AG04449 (cell line): ENCODE data around the gene CORO6.
"Not testable (repeated sequence)": the region's sequence is repeated elsewhere in the genome, so short reads cannot be mapped to it uniquely, and the experiment has no call there.

Experiments used
- CTCF ChIA-PET: fragments of 350-600 bp; formaldehyde crosslinking; extraction: SDS; loops from one replicate; lab custom pipeline; 2021; ENCODE audit warnings: antibody characterized with exemption; lab: Yijun Ruan, JAX
- POLR2A ChIA-PET: fragments of 400-600, 350-600 bp; formaldehyde crosslinking; extraction: SDS; loops from one replicate; lab custom pipeline; 2020; ENCODE audit warnings: antibody characterized with exemption, inconsistent platforms; lab: Yijun Ruan, JAX
- DNase-seq: peaks from one replicate; pipeline ENCODE4 v3.0.0-alpha.2; 2010; ENCODE audit warnings: low read depth, low spot score
- H3K4me3 ChIP-seq: 2 replicates; pipeline ENCODE4 v1.5.1; 2011; ENCODE audit warnings: low read depth, mild to moderate bottlenecking, control low read depth, low read length
- CTCF ChIP-seq: IDR thresholded peaks from one replicate; pipeline ENCODE4 v1.5.1; 2011; ENCODE audit warnings: mild to moderate bottlenecking, moderate library complexity, low read length, control low read depth, inconsistent platforms; ENCODE audit not compliant: insufficient read depth; ENCODE audit errors: missing control alignments

The CORO6 gene

GRCh38 chr17:29653995-29654714 is 31.4 kb upstream of the CORO6 start:
- DNase-seq: no peak
- TF ChIP-seq CTCF: no peak
- no peak overlapping the region for H3K4me3 ChIP-seq
- ChIA-PET CTCF (interaction anchor here (0.9 to 3.6 kb wide), 6 partner anchors 8 to 278 kb away, joined by 3 to 18 read pairs (median 4); no protein-coding TSS in a partner anchor), POLR2A (no interaction called here)

- ChIA-PET POLR2A (no interaction called here), CTCF (interaction anchor here (1.4 to 3.6 kb wide), 2 partner anchors 14 to 36 kb away, joined by 5 to 18 read pairs; no protein-coding TSS in a partner anchor)
- TF ChIP-seq CTCF: no peak
- H3K4me3 ChIP-seq: no peak overlapping the region
- DNase-seq: no peak
These were observed 30.3 kb upstream of the CORO6 start for GRCh38 chr17:29652976-29653375.

GRCh38 chr17:29651913-29652312 is 29.2 kb upstream of the CORO6 start:
- POLR2A ChIA-PET, DNase-seq, H3K4me3 ChIP-seq: not testable (repeated sequence)
- CTCF ChIA-PET: interaction anchor here (1.0 to 3.6 kb wide), 2 partner anchors 13 to 279 kb away, joined by 3 to 18 read pairs; no protein-coding TSS in a partner anchor

GRCh38 chr17:29650396-29650795 is 27.7 kb upstream of the CORO6 start:
- CTCF ChIA-PET: interaction anchor here (1.0 to 3.6 kb wide), 2 partner anchors 11 kb away, joined by 5 to 18 read pairs; no protein-coding TSS in a partner anchor

GRCh38 chr17:29649359-29649758 is 26.6 kb upstream of the CORO6 start:
- ChIA-PET CTCF (interaction anchor here (1.0 to 1.7 kb wide), 2 partner anchors 10 to 130 kb away, joined by 3 to 5 read pairs; no protein-coding TSS in a partner anchor), POLR2A (no interaction called here)
- DNase-seq: no peak

More at GRCh38 chr17:29650396-29650795, 27.7 kb upstream of the CORO6 start:
- no peak for DNase-seq
- H3K4me3 ChIP-seq: no peak overlapping the region
- TF ChIP-seq CTCF: no peak
- POLR2A ChIA-PET: no interaction called here

GRCh38 chr17:29648005-29648404 is 25.3 kb upstream of the CORO6 start:
- no peak for DNase-seq
- POLR2A ChIA-PET: no interaction called here
- CTCF ChIA-PET: interaction anchor here (1.0 to 1.7 kb wide), 2 partner anchors 9 to 131 kb away, joined by 3 to 6 read pairs; no protein-coding TSS in a partner anchor
- no peak overlapping the region for H3K4me3 ChIP-seq
- no peak for TF ChIP-seq CTCF

More at GRCh38 chr17:29649359-29649758, 26.6 kb upstream of the CORO6 start:
- H3K4me3 ChIP-seq: no peak overlapping the region
- TF ChIP-seq CTCF: no peak
